ENCODE measurements around the gene BAHD1.
"Not testable (repeated sequence)": the region's sequence is repeated elsewhere in the genome, so short reads cannot be mapped to it uniquely, and the experiment has no call there.

The BAHD1 gene

DNA sequence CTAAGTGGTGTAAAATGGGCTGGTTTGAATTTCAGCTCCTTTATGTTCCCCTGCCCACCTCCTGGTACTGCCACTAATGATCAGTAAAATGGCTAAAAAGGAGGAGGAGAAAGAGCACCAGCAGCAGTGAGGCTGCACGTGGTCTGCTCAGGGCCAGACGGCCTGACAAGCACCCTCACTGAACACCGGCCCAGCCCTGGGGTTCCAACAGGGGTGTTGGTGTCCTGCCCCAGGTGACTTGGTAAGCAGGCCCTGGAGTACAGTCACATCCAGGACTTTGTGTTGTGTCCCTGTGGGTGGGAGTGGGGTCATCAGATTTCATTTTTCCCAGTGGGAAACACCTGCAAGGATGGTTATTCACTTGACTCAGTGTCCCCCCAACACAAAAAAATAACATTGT, 5.4 kb downstream of the BAHD1 start:
- DNase-seq = no peak

DNA sequence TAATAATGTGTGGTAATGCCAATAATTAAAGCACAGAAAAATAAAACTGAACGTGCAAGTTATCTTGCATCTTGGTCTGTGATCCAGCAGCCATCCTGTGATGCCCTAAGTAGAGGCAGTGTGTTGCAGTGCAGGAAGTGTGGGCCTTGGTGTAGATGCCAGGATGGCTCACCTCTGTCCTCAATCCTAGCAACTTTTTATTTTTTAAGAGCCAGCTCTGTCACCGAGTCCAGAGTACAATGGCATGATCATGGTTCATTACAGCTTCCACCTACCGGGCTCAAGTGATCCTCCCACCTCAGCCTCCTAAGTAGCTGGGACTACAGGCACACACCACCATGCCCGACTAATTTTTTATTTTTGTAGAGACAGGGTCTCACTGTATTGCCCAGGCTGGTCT, 7.6 kb downstream of the BAHD1 start:
- no peak for DNase-seq

DNA sequence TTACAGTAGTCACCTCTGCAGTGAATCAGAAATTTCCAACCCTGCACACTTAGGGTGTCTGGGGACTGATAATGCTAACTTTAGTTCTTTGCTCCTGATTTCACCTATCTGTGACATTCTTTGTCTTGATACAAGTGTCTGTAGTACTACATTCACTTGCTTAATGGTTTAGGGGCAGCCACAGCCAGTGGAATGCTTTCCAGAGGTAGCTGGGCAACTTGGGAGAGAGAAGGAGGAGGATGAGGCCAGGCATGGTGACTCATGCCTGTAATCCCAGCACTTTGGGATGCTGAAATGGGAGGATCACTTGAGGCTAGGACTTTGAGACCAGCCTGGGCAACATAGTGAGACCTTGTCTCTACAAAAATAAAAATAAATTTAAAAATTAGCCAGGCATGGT, 8.5 kb downstream of the BAHD1 start:
- no peak for DNase-seq

GRCh38 chr15:40450047-40450446, 9.3 kb downstream of the BAHD1 start:
- DNase-seq = no peak

GRCh38 chr15:40451527-40452158, 10.9 kb downstream of the BAHD1 start:
- DNase-seq = no peak

DNA sequence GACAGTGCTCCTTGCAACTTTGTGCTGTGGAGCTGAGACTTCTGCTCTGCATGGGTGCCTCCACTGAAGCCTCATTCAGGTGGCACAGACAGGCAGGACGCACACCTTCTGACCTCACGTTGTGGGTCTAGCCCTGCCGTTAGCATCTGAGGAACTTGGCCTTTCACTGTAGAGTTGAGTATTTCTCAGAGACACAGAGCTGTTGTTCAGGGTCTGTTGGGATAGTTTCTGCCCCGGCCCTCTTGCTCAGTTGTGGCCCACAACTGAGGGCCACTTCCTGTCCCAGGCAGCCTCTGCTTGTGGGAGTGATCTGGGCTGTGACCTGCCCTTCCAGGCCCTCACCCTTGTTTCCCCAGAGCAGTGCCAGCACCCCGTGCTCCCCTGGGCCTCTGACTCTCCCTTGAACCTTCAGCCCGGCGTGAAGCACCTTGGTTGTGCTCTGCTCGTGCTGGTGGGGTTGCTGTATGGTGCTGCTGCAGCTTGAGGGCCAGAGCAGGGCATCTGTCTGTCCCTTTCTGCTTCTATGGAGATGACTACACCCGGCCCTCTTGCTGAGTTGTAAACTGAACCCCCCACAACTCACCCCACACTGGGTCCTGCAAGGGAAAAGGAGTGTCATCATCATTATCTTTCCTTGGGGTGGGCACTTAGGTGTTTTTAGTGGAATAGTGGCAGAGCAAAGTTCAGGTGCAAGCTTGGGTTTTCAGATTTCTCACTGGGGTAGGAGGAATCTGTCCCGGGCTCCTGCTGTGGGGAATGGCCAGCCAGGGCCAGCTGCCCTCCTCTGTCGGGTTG, 11.7 kb downstream of the BAHD1 start:
- no peak for DNase-seq

- not testable (repeated sequence) for DNase-seq
Measured at GRCh38 chr15:40453941-40454340, 13.2 kb downstream of the BAHD1 start.

- no peak for DNase-seq
Measured at GRCh38 chr15:40454904-40455391, 14.2 kb downstream of the BAHD1 start.

GRCh38 chr15:40456299-40456712, 15.6 kb downstream of the BAHD1 start:
- DNase-seq = no peak

- DNase-seq = no peak
Measured at GRCh38 chr15:40456738-40457137, 16.0 kb downstream of the BAHD1 start.

GRCh38 chr15:40458495-40459371, 18.0 kb downstream of the BAHD1 start:
- DNase-seq = no peak

DNA sequence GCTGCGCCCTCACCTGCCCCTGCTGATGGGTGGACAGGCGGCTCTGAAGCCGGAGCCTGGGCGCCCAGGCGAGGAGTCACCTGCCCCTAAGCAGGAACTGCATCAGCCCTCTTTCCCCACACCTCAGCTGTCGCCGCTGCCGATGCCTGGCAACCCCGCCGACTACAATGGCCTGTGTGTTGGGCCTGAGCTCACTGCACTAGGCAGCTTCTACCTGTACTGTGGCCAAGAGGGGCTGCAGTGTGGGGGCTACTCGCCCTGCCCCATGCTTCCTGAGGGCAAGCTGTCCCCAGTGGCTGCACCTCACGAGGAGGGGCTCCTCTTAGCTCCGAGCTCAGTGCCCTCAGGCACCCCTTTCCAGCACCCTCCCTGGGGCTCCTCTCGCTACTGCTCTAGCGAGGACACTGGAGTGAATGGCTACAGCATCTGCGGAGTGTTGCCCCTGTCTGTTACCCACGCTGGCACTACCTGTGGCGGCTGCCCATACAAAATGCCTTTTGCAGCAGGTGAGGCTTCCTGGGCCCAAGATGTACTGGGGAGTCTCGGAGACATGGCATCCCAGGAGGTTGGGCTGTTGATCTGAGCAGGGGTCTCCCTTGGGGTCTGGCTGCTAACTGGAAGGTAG, 18.8 kb downstream of the BAHD1 start:
- DNase-seq = no peak

- no peak for DNase-seq
Measured at GRCh38 chr15:40460404-40460803, 19.7 kb downstream of the BAHD1 start.

GRCh38 chr15:40461958-40462357, 21.2 kb downstream of the BAHD1 start:
- no peak for DNase-seq

DNA sequence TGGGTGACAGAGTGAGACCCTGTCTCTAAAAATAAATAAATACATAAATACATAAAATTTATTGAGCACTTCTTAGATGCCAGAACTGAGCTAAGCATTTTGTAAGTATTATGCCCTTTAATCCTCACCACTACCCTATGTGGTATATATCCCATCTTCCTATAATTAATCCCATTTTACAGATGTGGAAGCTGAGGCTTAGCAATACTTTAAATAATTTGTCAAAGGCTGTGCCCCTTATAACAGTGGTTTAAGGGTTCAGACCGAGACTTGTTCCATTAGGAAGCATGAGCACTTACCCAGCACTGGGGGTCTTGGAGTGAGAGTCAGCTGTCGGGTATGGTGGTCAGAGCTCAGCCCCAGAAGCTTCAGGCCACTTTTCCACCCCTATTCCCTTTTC, 22.5 kb downstream of the BAHD1 start:
- no peak for DNase-seq

- no peak for DNase-seq
Measured at GRCh38 chr15:40463886-40464545, 23.3 kb downstream of the BAHD1 start.

GRCh38 chr15:40464595-40465185, 23.9 kb downstream of the BAHD1 start:
- no peak for DNase-seq

- no peak for DNase-seq
Measured at GRCh38 chr15:40465939-40466338, 25.2 kb downstream of the BAHD1 start.

DNA sequence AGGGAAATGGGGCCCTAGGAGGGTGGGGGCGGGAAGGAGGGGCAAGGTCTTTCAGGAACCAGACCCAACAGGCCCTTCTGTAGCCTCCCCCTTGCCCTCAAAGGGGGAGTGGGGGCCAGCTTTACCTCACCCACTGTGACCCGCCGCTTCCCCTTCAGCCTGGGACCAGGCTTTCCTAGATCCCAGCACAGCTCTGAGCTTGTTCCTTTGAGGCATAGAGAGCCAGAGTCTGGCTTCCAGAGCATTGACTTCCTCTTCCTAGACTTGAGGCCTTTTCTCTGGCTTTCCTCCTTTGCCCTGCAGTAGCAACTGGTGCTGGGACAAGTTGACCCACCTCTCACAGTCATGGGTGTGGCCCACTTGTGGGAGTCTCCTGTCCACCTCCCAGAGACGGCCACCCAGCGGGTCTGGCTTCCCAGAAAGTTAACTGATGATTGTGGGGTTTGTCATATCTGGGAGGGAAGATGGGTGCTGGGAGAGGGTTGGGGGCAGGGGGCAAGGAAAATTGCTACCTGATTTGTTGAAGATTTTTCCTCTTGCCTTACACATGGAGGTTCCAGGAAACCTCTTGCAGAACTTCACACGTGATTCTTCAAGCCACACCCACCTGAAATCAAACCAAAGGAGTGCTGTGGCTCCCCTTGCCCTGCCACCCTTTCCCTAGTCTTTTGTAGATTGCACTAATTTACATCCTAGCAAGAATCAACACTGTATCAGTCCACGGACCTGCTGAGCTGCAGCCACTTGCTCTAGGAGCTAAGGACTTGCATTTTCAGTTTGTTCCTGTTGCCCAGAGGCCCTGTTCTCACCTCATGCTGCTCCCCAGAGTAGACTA, 25.9 kb downstream of the BAHD1 start:
- DNase-seq = no peak

DNA sequence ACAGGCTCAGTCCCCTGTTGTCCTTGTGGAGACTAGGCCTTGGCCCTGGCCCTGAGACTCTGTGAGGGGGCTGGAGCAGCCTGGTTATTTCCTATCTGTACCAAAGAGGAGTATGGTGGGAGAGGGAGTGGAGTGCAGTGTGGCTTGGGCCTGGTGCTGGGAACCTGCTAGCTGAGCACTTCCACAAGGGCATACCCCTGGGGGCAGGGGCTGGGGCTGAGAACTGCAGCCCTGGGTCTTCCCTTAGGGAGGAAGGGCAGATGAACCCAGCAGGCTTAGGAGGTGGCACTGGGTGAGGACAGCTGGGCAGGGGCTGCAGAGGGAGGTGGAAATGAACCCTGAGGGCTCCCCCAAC, 26.5 kb downstream of the BAHD1 start:
- no peak for DNase-seq

GRCh38 chr15:40468898-40469331, 28.2 kb downstream of the BAHD1 start:
- no peak for DNase-seq
